Heart left ventricle (tissue), 13 donors: Measurements from ENCODE around the gene ZNF628.

Experiments used
- CTCF ChIP-seq, 12 donors: fragments of 200-600 bp; sonication (generic) in 4 of 12; IDR thresholded peaks; one replicate each; pipeline versions ENCODE4 v1.5.0 to v1.8.0; 2018 to 2022; ENCODE audit warnings: antibody characterized with exemption in 12 of 12, mild to moderate bottlenecking in 5 of 12
- POLR2A ChIP-seq, 2 donors: fragments of 450-650 bp; IDR thresholded peaks; one replicate each; pipeline ENCODE4 v1.6.1; 2017; ENCODE audit warnings: antibody characterized with exemption in 2 of 2, mild to moderate bottlenecking in 2 of 2, moderate library complexity in 2 of 2
- donor health status: ischemic (EF 13 %, LVEDD 7.1; RV severe dilation, severe dysfunction).
- donor health status: DM: no; HTN: yes; CAD: no.
- donor health status: DM: no; HTN: no; CAD: no.
- donor health status: ischemic (EF 25% LVEDD 6.9; RV normal size, moderate dysfunction).
- donor health status: ischemic (EF 25% LVEDD 5.7; RV mildly dilated, moderate dysfunction).
- donor health status: ischemic (EF 35%, LVEDD 5.7; RV mildly dilated, moderate dysfunction).
- donor health status: nonischemic (EF 11% LVEDD 7.7; RV severe dilation, severe dysfunction).
- donor health status: DM: yes; HTN: yes; CAD: no.
- donor health status: PGD.
- donor health status: ischemic (EF 29% LVEDD 5.4; RV normal size, mild dysfunction).
- donor health status: nonischemic (EF 23%, LVEDD 6.1; RV moderate dilation, normal function).

- TF ChIP-seq CTCF (IDR thresholded peaks at IDR 0.05) (no peak), POLR2A (IDR thresholded peaks at IDR 0.05) (no peak)
Measured at GRCh38 chr19:55451163-55451964, 25.1 kb upstream of the ZNF628 start.
